ENCODE data around the gene ADGRV1. TPM values are rescaled to one million over a fixed set of nuclear protein-coding genes. Genes with fewer than 3 reads are reported as not detected.

ADGRV1 gene
- polyA plus RNA-seq, 3 donors: 0.18 to 0.33 TPM; not detected in 1

DNA sequence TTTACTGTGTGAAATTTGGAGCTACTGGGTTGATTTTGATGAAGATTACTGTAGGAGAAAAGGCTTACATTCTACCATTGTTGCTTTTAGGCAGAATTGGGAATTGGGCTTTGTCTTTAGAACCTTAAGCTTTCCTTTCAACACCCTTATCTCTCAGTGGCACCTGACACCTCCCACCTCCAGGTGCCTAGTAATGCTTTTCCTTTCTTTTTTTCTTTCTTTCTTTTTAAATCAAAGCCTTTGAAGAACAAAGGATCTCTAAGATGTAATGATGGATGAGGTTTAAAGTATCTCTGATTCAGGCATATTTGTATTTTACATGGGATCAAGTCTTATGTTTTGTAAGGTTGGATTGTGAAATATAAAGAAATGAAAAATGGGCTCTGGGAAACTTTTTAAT is 2.9 kb upstream of the ADGRV1 start:
- H3K4me3 ChIP-seq (replicated peaks in 1 of 3; ENCODE audit: low read depth in 2 of 3, low read length in 3 of 3): no peak overlapping the region
- H3K27ac ChIP-seq (ENCODE audit: low read depth in 1 of 2, low read length in 2 of 2): no peak overlapping the region
- Mint-ChIP-seq H3K27ac (no peak overlapping the region), H3K4me3 (peak overlapping the region in 1 of 2 donors; percentile 12), H3K9me3 (peaks cover 0 to 8% (median 6%) of the 10 kb centered on the region in 7 donors), H3K36me3 (peaks cover 0 to 3% of the 10 kb centered on the region in 2 donors), H3K4me1 (peaks cover 20% of the 10 kb centered on the region), H3K27me3 (ENCODE audit: low read depth in 3 of 3) (peaks cover 62 to 72% (median 67%) of the 10 kb centered on the region in 3 donors)
- intact Hi-C loops (cut with micrococcal nuclease): no loop called here
- H3K4me1 ChIP-seq (ENCODE audit: control insufficient read depth in 1 of 2, insufficient read depth in 2 of 2, low read length in 2 of 2): peaks cover 16% of the 10 kb centered on the region in 2 donors
- no peak overlapping the region for H2AFZ ChIP-seq (ENCODE audit: insufficient read depth, low read depth, low read length, poor library complexity, severe bottlenecking)
- no peaks in the 10 kb centered on the region for H3K36me3 ChIP-seq (replicated peaks in 1 of 2; ENCODE audit: control insufficient read depth in 1 of 2, insufficient read depth in 2 of 2, low read length in 2 of 2)
- H3K9me3 ChIP-seq (replicated peaks in 1 of 2; ENCODE audit: control insufficient read depth in 1 of 2, insufficient read depth in 1 of 2, low read length in 2 of 2): peaks cover 3 to 17% of the 10 kb centered on the region in 2 donors
- H4K20me1 ChIP-seq (ENCODE audit: insufficient read depth, low read length): no peaks in the 10 kb centered on the region
- no peak overlapping the region for H3K4me2 ChIP-seq (replicated peaks; ENCODE audit: extremely low read depth, low read length, poor library complexity, severe bottlenecking)
- DNase-seq: no peak
- TF ChIP-seq, protein P1, sequence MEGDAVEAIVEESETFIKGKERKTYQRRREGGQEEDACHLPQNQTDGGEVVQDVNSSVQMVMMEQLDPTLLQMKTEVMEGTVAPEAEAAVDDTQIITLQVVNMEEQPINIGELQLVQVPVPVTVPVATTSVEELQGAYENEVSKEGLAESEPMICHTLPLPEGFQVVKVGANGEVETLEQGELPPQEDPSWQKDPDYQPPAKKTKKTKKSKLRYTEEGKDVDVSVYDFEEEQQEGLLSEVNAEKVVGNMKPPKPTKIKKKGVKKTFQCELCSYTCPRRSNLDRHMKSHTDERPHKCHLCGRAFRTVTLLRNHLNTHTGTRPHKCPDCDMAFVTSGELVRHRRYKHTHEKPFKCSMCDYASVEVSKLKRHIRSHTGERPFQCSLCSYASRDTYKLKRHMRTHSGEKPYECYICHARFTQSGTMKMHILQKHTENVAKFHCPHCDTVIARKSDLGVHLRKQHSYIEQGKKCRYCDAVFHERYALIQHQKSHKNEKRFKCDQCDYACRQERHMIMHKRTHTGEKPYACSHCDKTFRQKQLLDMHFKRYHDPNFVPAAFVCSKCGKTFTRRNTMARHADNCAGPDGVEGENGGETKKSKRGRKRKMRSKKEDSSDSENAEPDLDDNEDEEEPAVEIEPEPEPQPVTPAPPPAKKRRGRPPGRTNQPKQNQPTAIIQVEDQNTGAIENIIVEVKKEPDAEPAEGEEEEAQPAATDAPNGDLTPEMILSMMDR (IDR thresholded peaks at IDR 0.05): no peak
- peaks cover 84 to 87% of the 10 kb centered on the region in 2 donors for H3K27me3 ChIP-seq (ENCODE audit: control insufficient read depth in 2 of 2, insufficient read depth in 2 of 2, low read length in 2 of 2)
- H3K79me2 ChIP-seq (ENCODE audit: insufficient read depth, low read length): no peaks in the 10 kb centered on the region
- no peak overlapping the region for H3K9ac ChIP-seq (ENCODE audit: insufficient read depth, low read length, poor library complexity, severe bottlenecking)

DNA sequence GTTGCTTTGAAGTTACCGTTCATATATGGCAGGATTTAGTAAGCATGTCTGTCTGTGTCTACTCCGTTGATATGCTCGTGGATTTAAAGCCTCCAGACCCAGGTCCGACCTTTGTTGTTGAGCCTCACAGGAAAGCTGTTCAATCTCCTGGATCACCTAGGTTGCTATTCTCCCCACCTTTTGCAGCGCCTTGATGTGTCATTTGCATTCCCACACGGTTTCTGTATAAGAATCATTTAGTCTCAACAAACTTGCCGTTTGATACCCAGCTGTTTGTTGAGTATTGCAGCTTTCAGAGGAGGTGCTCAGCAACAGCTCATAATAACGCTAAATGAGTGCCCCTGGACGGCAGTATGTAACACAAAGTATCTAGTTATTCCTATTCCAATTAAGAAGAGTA is 1.2 kb upstream of the ADGRV1 start:
- H3K27me3 ChIP-seq (ENCODE audit: control insufficient read depth in 2 of 2, insufficient read depth in 2 of 2, low read length in 2 of 2): peaks cover 88 to 94% of the 10 kb centered on the region in 2 donors
- WGBS (ENCODE audit: insufficient coverage): 59% methylated on average over 5 of the region's 9 CpGs

More for the DNA sequence above, 1.2 kb upstream of the ADGRV1 start:
- TF ChIP-seq, protein P1 (IDR thresholded peaks at IDR 0.05): no peak
- Mint-ChIP-seq H3K27me3 (ENCODE audit: low read depth in 3 of 3) (peaks cover 60 to 79% (median 66%) of the 10 kb centered on the region in 3 donors), H3K4me3 (peak overlapping the region in 1 of 2 donors; percentile 66), H3K36me3 (peaks cover 0 to 3% of the 10 kb centered on the region in 2 donors), H3K9me3 (peaks cover 0 to 6% (median 3%) of the 10 kb centered on the region in 7 donors), H3K27ac (peak overlapping the region in 1 of 7 donors; percentile 10), H3K4me1 (peaks cover 11% of the 10 kb centered on the region)
- intact Hi-C loops (cut with micrococcal nuclease): no loop called here
- no peak for DNase-seq
- H3K27ac ChIP-seq (ENCODE audit: low read depth in 1 of 2, low read length in 2 of 2): no peak overlapping the region
- H4K20me1 ChIP-seq (ENCODE audit: insufficient read depth, low read length): no peaks in the 10 kb centered on the region
- no peak overlapping the region for H3K4me3 ChIP-seq (replicated peaks in 1 of 3; ENCODE audit: low read depth in 2 of 3, low read length in 3 of 3)
- H3K4me1 ChIP-seq (ENCODE audit: control insufficient read depth in 1 of 2, insufficient read depth in 2 of 2, low read length in 2 of 2): peaks cover 10 to 11% of the 10 kb centered on the region in 2 donors
- H3K79me2 ChIP-seq (ENCODE audit: insufficient read depth, low read length): no peaks in the 10 kb centered on the region
- H3K4me2 ChIP-seq (replicated peaks; ENCODE audit: extremely low read depth, low read length, poor library complexity, severe bottlenecking): no peak overlapping the region
- peaks cover 0 to 17% of the 10 kb centered on the region in 2 donors for H3K9me3 ChIP-seq (replicated peaks in 1 of 2; ENCODE audit: control insufficient read depth in 1 of 2, insufficient read depth in 1 of 2, low read length in 2 of 2)
- H3K36me3 ChIP-seq (replicated peaks in 1 of 2; ENCODE audit: control insufficient read depth in 1 of 2, insufficient read depth in 2 of 2, low read length in 2 of 2): no peaks in the 10 kb centered on the region
- no peak overlapping the region for H3K9ac ChIP-seq (ENCODE audit: insufficient read depth, low read length, poor library complexity, severe bottlenecking)
- H2AFZ ChIP-seq (ENCODE audit: insufficient read depth, low read depth, low read length, poor library complexity, severe bottlenecking): no peak overlapping the region

All from CD14-positive monocyte (primary cell).